Activated CD4-positive, CD25-positive, alpha-beta regulatory T cell treated with anti-CD3 and anti-CD28 coated beads, Interleukin-2, amount 50 U/mL, for 16 hours (primary cell): ENCODE data around the gene SIX2.

Experiments used
- DNase-seq: peaks from one replicate; pipeline ENCODE4 v3.0.0-alpha.2; 2020; ENCODE audit warnings: low read depth, low spot score

Gene SIX2

GRCh38 chr2:45001869-45002385 lies 7.3 kb downstream of the SIX2 start:
- no peak for DNase-seq

GRCh38 chr2:45000921-45001868 lies 8.1 kb downstream of the SIX2 start:
- DNase-seq = no peak

- DNase-seq = no peak
Observed at GRCh38 chr2:45000341-45000901, 8.8 kb downstream of the SIX2 start.

DNA sequence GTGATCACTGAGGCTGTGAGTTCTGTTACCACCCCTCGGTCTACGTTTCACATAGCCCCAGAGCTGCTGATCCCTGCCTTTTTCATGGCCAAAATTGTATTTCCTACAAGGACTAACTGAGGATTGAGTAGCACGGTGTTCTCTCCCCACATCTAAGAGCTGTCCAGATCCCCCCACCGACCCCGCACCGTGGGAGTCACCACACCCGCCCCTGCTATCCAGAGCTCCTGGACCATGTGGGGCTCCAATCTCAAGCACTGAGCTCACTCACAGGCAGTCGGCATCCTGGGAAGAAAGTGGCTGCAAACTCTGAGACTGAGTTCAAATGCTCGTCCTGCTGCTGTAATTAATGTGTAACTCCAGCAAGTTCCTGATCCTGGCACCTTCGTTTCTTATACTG lies 9.7 kb downstream of the SIX2 start:
- DNase-seq = no peak

- DNase-seq = no peak
Observed at GRCh38 chr2:44997963-44998362, 11.3 kb downstream of the SIX2 start.

- DNase-seq = no peak
Observed at GRCh38 chr2:44996356-44996755, 12.9 kb downstream of the SIX2 start.

DNA sequence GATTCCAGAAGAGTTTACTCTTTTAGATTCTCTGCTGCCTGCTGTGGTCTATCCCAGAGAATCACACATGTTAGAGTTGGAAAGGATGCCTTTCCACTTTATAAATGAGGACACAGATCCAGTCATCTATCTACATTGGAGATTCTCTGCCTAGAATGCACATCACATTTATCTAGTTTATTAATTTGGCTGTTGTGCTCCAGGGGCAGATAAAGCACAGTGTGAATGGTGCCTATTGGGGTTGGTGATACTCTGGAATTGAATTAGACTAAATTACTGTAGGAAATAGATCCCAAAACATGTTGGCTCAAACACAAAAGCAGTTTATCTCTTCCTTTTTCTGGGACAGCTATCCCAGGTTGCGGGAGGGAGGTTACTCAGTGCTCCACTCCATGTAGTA lies 14.9 kb downstream of the SIX2 start:
- DNase-seq = no peak

GRCh38 chr2:44989176-44989575 lies 20.1 kb downstream of the SIX2 start:
- no peak for DNase-seq

DNA sequence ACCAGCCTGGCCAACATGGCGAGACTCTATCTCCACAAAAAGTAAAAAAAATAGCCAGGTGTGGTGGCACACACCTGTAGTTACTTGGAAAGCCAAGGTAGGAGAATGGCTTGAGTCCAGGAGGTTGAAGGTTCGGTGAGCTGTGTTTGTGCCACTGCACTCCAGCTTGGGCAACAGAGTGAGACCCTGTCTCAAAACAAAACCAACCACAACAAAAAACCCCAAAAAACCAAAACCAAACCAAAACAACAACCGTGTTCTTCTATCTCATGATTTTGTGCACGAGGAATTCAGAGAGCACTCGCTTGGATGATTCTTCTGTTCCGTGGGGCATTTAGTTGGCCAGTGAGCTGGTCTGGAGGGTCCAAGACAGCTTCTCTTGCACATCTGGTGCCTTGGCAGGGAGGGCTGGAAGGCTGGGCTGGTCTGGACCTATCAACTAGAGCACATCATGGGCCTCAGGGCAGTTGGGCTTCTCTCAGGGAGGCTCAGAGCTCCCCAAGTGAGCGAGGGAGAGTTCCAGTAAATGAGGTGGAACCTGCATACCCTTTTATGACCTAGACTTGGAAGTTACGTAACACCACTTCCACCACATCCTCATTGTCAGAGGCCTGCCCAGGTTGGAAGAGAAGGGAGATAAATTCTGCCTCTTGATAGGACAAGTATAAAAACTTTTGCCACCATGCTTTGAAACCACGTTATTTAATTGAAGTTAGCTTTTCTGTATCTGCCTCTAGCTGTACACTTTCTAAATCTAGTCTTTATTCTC lies 25.2 kb downstream of the SIX2 start:
- DNase-seq = no peak

DNA sequence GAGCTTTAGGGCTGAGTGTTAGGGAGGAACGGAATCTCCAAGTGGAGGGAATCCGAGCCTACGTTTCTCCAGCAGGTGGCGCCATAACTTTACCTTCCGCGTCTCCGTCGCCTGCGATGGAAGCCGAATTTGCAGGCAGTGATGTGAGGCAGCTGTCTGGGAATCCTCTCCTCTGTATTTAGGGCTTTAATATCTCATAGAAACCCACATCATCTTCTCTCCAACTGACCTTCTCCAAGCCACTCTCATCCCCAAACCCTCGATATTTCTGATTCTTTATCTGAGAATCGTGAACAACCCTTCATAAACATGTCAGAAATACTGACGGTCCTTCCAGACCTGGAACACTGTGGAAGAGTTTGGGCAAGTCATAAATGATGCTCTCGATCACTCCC lies 27.5 kb downstream of the SIX2 start:
- peak; percentile 43 for DNase-seq

DNA sequence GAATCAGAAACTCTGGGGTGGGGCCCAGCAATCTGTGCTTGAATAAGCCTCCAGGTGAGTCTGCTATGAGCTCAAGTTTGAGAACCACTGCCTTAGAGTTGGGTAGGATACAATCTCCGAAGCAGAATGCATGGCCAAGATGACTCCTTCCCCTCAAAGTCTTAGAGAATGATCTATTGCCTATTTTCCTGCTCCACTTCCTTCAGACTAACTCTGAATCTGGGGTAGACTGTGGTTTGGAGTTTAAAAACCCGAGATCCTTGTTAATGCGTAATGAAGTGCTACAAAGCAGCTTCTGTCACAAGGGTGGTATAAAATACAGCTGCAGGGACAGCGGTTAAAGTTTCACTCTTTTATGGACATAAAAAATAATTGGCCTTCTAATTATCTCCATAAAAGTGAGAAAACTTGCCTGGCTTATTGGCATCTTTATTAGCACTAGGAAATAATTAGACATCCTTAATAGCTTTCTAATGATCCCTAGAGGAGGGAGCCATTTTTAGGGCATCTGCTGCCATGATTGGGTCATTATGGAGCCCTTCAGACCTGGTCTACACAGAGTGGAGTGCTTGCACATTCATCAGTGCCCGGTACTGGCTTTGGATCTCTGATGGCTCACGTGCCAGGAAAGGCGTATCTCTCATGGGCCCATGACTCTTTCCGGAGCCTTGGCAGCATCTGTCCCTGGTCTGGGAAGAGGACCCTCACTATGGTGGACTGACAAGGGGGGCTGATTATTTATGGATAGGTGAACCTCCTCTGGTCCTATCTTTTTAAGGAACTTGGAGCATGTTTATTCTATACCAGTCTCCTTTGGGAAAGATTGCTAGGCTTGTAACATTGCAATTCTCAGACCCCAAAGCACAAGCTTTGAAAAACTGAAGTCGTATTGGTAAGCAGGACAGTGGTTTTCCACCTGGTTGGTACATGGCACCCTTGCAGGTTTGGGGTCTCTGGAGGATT lies 28.2 kb downstream of the SIX2 start:
- DNase-seq = no peak

- DNase-seq = no peak
Observed at GRCh38 chr2:44979581-44979980, 29.7 kb downstream of the SIX2 start.

DNA sequence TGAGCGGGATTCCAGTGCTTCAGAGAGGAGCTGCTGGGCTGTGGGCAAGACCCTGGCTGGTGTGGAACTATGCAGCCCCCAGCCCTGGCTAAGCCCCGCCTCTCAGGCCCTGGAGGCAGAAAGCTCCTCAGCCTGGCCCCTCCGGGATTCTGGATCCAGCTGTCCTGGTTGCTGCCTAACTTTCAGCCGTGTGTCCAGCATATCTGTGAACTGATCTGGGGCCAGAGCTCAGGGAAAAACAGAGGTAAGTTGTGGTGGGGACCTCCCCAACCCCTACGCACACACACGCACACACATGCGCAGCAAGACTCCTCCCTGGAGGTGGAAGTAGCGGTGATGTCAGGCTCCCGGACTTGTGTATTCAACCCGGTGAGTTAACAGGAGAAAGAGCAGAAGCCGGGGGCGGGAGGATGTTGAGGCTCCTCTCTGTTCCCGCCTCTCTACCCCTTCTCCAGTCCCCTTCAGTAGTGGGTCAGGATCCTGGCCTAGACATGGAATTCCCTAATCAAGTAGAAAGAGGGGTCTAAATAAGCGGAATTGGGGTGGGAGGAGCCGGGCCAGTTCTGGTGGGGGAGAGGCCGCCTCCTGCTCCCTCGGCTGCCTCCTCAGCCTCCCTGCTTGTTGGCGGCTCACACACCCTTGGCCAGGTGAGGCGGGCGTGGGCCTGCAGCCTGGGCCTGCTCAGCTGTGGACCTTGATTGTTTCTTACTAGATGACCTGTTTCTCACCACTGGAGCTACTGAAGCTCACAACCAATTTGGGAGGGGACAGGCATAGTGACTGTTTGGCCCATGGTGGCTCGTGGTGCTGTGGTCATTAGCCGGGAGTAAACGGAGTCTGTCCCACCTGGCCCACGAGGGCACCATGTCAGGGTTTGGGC lies 33.4 kb downstream of the SIX2 start:
- no peak for DNase-seq

GRCh38 chr2:44974064-44974715 lies 35.1 kb downstream of the SIX2 start:
- DNase-seq = no peak

- no peak for DNase-seq
Observed at GRCh38 chr2:44972771-44973535, 36.3 kb downstream of the SIX2 start.

DNA sequence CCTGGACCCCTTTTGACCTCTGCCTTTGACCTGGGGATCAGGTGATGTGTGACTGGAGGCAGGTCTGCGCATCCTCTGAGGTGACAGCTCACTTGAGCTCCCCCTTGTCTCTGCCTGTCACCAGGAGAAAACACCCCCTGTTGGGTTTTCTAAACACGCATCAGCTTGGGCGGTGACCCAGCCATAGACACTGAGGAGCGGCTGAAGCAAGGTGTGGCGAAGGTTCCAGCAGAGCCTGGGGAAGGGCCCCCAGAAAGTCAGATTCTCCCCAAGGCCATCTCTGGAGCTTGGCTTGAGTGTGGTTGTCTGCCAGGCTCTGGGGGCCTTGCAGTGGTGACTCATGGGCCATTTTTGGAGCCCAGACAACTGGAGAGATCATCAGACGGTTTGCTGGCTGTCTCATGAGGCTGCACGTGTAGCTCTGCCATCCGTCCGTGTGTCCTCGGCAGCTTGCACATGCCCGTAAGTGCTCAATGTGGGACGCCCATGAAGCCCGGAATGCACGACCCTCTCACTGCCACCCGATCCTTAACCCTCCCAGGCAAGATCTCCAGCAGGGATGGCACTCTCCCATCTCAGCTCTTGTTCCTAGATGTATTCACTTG lies 38.3 kb downstream of the SIX2 start:
- DNase-seq = no peak

DNA sequence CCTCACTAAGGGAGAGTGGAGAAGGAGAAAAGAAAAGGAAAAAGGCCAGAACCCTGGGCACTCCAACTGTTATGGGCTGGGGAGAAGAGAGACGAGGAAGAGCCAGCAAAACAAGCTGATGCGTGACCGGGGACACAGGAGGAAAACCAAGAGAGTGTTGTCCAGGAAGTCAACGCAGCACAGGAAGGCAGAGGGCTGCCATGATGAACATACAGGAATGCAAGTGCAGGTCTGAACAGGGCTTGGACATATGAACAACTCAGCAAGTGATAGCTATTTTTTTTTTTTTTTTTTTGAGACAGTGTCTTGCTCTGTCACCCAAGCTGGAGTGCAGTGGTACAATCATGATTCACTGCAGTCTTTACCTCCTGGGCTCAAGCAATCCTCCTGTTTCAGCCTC lies 39.3 kb downstream of the SIX2 start:
- DNase-seq = no peak

DNA sequence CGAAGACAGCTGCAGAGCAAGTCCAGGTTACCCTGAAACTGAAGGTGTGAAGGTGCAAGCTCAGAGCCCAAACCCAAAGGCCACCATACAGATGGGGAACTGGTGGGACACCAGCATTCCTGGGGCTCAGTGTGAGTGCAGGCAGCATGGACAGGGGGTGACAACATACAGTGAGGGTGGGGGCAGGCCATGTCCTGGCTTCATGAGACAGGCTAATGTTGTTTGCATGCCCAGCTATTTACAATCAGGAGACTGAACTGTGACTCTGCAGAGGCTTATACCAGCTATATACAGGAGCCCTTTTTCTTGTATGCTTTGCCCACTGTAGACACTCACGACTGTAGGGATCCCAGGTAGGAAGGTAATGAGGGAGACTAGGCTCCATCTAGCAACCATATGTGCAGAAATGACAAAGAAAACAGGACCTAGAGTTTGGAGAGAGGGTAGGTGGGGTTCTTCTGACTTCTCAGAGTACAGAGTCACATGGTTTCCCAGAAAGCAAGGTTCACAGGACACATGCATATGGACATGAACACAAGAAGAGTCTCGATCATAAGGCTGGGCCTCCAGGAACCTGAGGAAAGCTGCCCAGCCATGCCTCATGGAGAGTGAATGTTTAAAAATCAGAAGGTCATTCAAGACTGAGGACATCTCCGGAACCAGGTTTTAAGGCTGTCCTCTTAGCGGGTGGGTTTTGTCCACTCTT lies 41.4 kb downstream of the SIX2 start:
- no peak for DNase-seq
